Skeletal muscle satellite cell (primary cell): ENCODE measurements around the gene TTLL3. TPM values are rescaled to one million over a fixed set of nuclear protein-coding genes. Genes with fewer than 3 reads are reported as not detected.

Source experiments
- H3K27me3 ChIP-seq: 2 replicates; pipeline ENCODE4 v1.7.0; 2013; ENCODE audit warnings: low read length; ENCODE audit not compliant: control insufficient read depth, insufficient read depth
- H3K36me3 ChIP-seq: 2 replicates; pipeline ENCODE4 v1.7.0; 2013; ENCODE audit warnings: mild to moderate bottlenecking, control low read depth, low read length; ENCODE audit not compliant: insufficient read depth
- H3K4me1 ChIP-seq: 2 replicates; pipeline ENCODE4 v1.7.0; 2013; ENCODE audit warnings: low read length; ENCODE audit not compliant: control insufficient read depth, insufficient read depth
- H3K4me2 ChIP-seq: 2 replicates; pipeline ENCODE4 v1.7.0; 2013; ENCODE audit warnings: mild to moderate bottlenecking, low read length
- H3K4me3 ChIP-seq: 2 replicates; pipeline ENCODE4 v1.7.0; 2013; ENCODE audit warnings: low read length
- H3K9ac ChIP-seq: 2 replicates; pipeline ENCODE4 v1.7.0; 2013; ENCODE audit warnings: mild to moderate bottlenecking, low read depth, low read length, moderate library complexity
- H3K9me3 ChIP-seq: replicated peaks from 2 replicates; pipeline ENCODE4 v1.7.0; 2013; ENCODE audit warnings: mild to moderate bottlenecking, control low read depth, low read length
- total RNA-seq: library from RNA; depleted of rRNA; stranded (reverse); fragments of >200 nt; gene quantifications from 2 replicates; pipeline ENCODE4 v1.2.3, GENCODE V29; 2012; rRNA removed

TTLL3 gene
- total RNA-seq, result 10.0 and 14.4 TPM in 2 replicates

- Histone ChIP-seq H3K9ac (peak within 1 kb of the TSS; percentile 85), H3K36me3 (peaks cover 40% of the 10 kb centered on the region), H3K27me3 (no peaks in the 10 kb centered on the region), H3K9me3 (no peaks in the 10 kb centered on the region), H3K4me2 (peak within 1 kb of the TSS; percentile 91), H3K4me3 (peak within 1 kb of the TSS; percentile 73), H3K4me1 (peaks cover 28% of the 10 kb centered on the region)
Observed at GRCh38 chr3:9809615-9810432, at the start of gene TTLL3. Gene TTLL3 (plus strand): TSS chr3:9810262. CDS start chr3:9810662, 400 bp downstream.

DNA sequence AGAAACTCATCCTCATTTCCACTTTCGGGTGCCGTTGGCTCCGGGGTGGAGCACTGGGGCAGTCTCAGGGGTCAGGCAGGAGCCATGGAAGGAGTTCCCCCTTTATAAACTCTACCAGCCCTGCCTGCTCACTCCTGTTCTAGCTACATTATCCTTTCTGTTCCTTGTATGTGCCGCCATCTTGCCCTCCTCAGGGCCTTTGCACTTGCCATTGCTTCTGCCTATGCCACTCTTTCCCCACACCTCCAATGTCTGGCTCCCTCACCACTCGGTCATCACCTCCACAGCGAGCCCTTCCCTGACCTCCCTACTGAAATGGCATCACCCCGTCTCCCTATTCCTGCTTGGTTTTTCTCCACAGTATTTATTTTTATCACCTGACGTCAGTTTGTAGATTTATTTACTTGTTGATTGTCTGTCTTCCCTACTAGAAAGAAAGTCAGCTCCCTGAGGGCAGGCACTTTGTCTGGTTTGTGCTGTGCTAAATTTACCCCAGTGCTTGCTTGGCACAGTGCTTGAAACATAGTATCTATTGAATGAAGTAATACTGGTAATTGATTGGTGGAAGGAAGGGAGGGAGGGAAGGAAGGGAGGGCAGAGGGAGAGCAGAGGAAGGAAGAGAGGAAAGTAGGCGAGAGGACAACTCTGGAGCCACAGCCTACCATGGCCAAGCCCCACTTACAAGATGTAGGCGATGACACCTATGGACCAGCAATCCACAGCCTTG, 49.1 kb upstream of the TTLL3 start:
- Histone ChIP-seq H3K9me3 (no peaks in the 10 kb centered on the region), H3K27me3 (no peaks in the 10 kb centered on the region), H3K4me3 (no peak overlapping the region), H3K9ac (no peak overlapping the region), H3K36me3 (peaks cover 50% of the 10 kb centered on the region), H3K4me1 (no peaks in the 10 kb centered on the region), H3K4me2 (no peak overlapping the region)

GRCh38 chr3:9761919-9762318, 48.1 kb upstream of the TTLL3 start:
- H3K9me3 ChIP-seq, result no peaks in the 10 kb centered on the region
- no peak overlapping the region for H3K9ac ChIP-seq
- H3K4me1 ChIP-seq, result no peaks in the 10 kb centered on the region
- H3K36me3 ChIP-seq, result peaks cover 42% of the 10 kb centered on the region
- H3K4me3 ChIP-seq, result no peak overlapping the region
- H3K27me3 ChIP-seq, result no peaks in the 10 kb centered on the region
- no peak overlapping the region for H3K4me2 ChIP-seq

GRCh38 chr3:9762871-9763270, 47.2 kb upstream of the TTLL3 start:
- peaks cover 7% of the 10 kb centered on the region for H3K4me1 ChIP-seq
- H3K4me2 ChIP-seq, result no peak overlapping the region
- no peak overlapping the region for H3K9ac ChIP-seq
- no peaks in the 10 kb centered on the region for H3K9me3 ChIP-seq
- peaks cover 34% of the 10 kb centered on the region for H3K36me3 ChIP-seq
- no peak overlapping the region for H3K4me3 ChIP-seq
- H3K27me3 ChIP-seq, result no peaks in the 10 kb centered on the region

- Histone ChIP-seq H3K4me1 (peaks cover 32% of the 10 kb centered on the region), H3K4me3 (no peak overlapping the region), H3K27me3 (no peaks in the 10 kb centered on the region), H3K9me3 (no peaks in the 10 kb centered on the region), H3K4me2 (no peak overlapping the region), H3K9ac (no peak overlapping the region), H3K36me3 (peaks cover 13% of the 10 kb centered on the region)
Observed at GRCh38 chr3:9765865-9766264, 44.2 kb upstream of the TTLL3 start.

DNA sequence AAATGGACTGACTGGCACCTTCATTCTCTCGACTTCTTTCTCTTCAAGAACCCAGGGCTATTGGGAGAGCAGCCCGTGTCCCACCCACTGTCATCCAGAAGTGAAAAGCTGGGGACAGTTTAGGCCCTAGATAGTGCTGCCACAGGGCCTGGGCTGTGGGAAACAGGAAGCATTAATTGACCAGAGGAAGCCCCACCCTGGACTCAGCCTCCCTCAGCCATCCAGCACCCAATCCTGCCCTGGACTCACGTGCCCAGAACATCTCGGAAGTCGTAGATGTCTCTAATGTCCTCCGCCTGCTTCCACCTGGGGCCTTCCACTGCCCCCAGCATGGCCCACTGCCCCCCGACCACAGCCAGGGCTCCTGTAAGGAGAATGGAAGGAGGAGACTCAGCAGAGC, 42.6 kb upstream of the TTLL3 start:
- Histone ChIP-seq H3K9me3 (no peaks in the 10 kb centered on the region), H3K27me3 (no peaks in the 10 kb centered on the region), H3K4me2 (no peak overlapping the region), H3K9ac (no peak overlapping the region), H3K4me1 (peaks cover 32% of the 10 kb centered on the region), H3K36me3 (peaks cover 5% of the 10 kb centered on the region), H3K4me3 (no peak overlapping the region)

DNA sequence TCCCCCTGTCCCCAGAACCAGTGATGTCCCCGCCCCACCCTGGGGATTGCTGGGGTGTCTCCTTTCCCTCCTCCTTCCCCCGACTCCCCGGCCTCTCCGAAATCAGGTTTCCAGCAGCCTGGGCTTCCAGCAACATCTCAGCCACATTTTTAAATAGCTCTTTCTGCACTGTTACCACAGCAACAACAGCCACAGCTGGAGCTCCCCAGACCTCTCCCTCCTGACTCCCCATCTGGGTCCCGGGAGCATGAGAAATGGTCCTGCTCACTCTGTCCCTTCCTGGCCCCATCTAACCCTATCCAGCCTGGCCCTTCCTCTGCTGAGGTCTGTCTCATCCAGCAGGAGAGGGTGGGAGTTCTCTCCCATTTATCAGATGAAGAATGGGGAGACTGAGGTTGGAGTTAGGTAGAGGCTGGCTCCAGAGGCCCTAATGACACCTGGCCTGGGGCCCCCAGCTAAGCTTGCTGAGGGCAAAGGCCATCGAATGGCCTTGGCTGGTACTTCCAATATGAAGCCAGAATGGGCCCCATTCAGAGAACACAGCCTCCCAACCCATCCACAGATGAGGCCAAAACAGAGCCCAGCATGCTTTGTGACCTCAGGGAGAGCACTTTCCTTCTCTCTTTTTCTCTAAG, 41.8 kb upstream of the TTLL3 start:
- no peaks in the 10 kb centered on the region for H3K27me3 ChIP-seq
- H3K4me3 ChIP-seq, result no peak overlapping the region
- peak overlapping the region; percentile 94 for H3K4me2 ChIP-seq
- H3K4me1 ChIP-seq, result peaks cover 32% of the 10 kb centered on the region
- H3K9ac ChIP-seq, result peak overlapping the region; percentile 87
- peaks cover 5% of the 10 kb centered on the region for H3K36me3 ChIP-seq
- H3K9me3 ChIP-seq, result no peaks in the 10 kb centered on the region

DNA sequence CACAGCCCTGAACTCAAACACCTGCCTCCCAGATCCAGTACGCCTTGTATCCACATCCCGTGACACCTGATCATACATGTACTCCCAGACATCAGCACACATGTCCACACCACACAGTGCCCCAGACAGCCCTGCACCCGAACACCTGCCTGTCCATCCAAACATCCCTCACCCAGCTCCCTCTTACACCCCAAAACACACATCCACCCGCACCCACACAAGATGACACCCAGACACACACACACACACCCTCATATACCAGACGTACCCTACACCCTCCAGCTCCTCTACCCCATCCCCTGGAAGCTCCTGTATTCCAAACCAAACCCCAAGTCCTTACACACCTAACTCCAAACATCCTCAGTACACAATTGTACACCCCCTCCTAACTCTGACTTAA, 41.0 kb upstream of the TTLL3 start:
- H3K9ac ChIP-seq, result peak overlapping the region; percentile 87
- peaks cover 5% of the 10 kb centered on the region for H3K36me3 ChIP-seq
- peak overlapping the region; percentile 94 for H3K4me2 ChIP-seq
- no peaks in the 10 kb centered on the region for H3K9me3 ChIP-seq
- H3K4me1 ChIP-seq, result peaks cover 32% of the 10 kb centered on the region
- no peaks in the 10 kb centered on the region for H3K27me3 ChIP-seq
- H3K4me3 ChIP-seq, result peak overlapping the region; percentile 76

- H3K4me1 ChIP-seq, result peaks cover 32% of the 10 kb centered on the region
- H3K9ac ChIP-seq, result peak within 1 kb of the TSS; percentile 87
- peak within 1 kb of the TSS; percentile 76 for H3K4me3 ChIP-seq
Observed at GRCh38 chr3:9769426-9770275, 40.4 kb upstream of the TTLL3 start, which contains the start of gene CAMK1. Gene CAMK1 (minus strand): TSS chr3:9769947. CDS start chr3:9767749, 2,198 bp downstream.

GRCh38 chr3:9770276-9770812, 39.7 kb upstream of the TTLL3 start:
- peaks cover 2% of the 10 kb centered on the region for H3K36me3 ChIP-seq
- H3K27me3 ChIP-seq, result no peaks in the 10 kb centered on the region
- peaks cover 32% of the 10 kb centered on the region for H3K4me1 ChIP-seq
- H3K4me3 ChIP-seq, result peak overlapping the region; percentile 76
- no peaks in the 10 kb centered on the region for H3K9me3 ChIP-seq
- H3K4me2 ChIP-seq, result peak overlapping the region; percentile 94
- H3K9ac ChIP-seq, result peak overlapping the region; percentile 87

More at GRCh38 chr3:9769426-9770275, 40.4 kb upstream of the TTLL3 start, which contains the start of gene CAMK1:
- Histone ChIP-seq H3K9me3 (no peaks in the 10 kb centered on the region), H3K27me3 (no peaks in the 10 kb centered on the region), H3K4me2 (peak within 1 kb of the TSS; percentile 94), H3K36me3 (peaks cover 5% of the 10 kb centered on the region)
